ENCODE data around the gene ZNF574.

- no peak for TF ChIP-seq POLR2A (IDR thresholded peaks at IDR 0.05; ENCODE audit: borderline replicate concordance, extremely low read depth, insufficient read depth, insufficient read length)
- no peak for TF ChIP-seq JUND (IDR thresholded peaks at IDR 0.05)
- no peak for TF ChIP-seq POLR2AphosphoS5 (IDR thresholded peaks at IDR 0.05; ENCODE audit: low read depth, low read length)
- no peak for TF ChIP-seq CTCF (IDR thresholded peaks at IDR 0.05 in 2 of 3, conservative IDR thresholded peaks at IDR 0.05 in 1 of 3; ENCODE audit: borderline replicate concordance in 1 of 3, insufficient read depth in 1 of 3, low read depth in 2 of 3, low read length in 2 of 3)
- no peak for TF ChIP-seq EZH2 (IDR thresholded peaks at IDR 0.05)
- TF ChIP-seq RAD21 (IDR thresholded peaks at IDR 0.05; ENCODE audit: low read depth) = no peak
- no peak for TF ChIP-seq CEBPB (IDR thresholded peaks at IDR 0.05; ENCODE audit: low read depth)
- no peak for TF ChIP-seq ZFX (IDR thresholded peaks at IDR 0.05)
- TF ChIP-seq EZH2phosphoT487 (IDR thresholded peaks at IDR 0.05; ENCODE audit: borderline replicate concordance) = no peak
These were observed 21.5 kb downstream of the ZNF574 start for GRCh38 chr19:42097461-42097860.

Measured in HCT116 (cell line).